Hepatocyte (in vitro differentiated cells): ENCODE results near the gene ULK4.

Source experiments
- CTCF ChIP-seq: fragments of 200-600 bp; sonication (generic); IDR thresholded peaks from 2 replicates; pipeline ENCODE4 v1.5.1; 2016; ENCODE audit warnings: antibody characterized with exemption, mild to moderate bottlenecking; ENCODE audit not compliant: poor library complexity
- EZH2 ChIP-seq: fragments of 200-600 bp; sonication (generic); IDR thresholded peaks from 2 replicates; pipeline ENCODE4 v1.6.1; 2016; ENCODE audit warnings: antibody characterized with exemption, mild to moderate bottlenecking, borderline replicate concordance
- EZH2phosphoT487 ChIP-seq: fragments of 200-600 bp; sonication (generic); IDR thresholded peaks from one replicate; pipeline ENCODE4 v1.6.1; 2018; ENCODE audit warnings: antibody characterized with exemption, mild to moderate bottlenecking, low read depth, moderate library complexity; ENCODE audit not compliant: unreplicated experiment, severe bottlenecking

- TF ChIP-seq CTCF = no peak
- TF ChIP-seq EZH2 = no peak
- TF ChIP-seq EZH2phosphoT487 = no peak
These were observed 664.2 kb downstream of the ULK4 start for GRCh38 chr3:41297750-41298149.
